Measurements from ENCODE around the gene COL16A1.

COL16A1 gene

DNA sequence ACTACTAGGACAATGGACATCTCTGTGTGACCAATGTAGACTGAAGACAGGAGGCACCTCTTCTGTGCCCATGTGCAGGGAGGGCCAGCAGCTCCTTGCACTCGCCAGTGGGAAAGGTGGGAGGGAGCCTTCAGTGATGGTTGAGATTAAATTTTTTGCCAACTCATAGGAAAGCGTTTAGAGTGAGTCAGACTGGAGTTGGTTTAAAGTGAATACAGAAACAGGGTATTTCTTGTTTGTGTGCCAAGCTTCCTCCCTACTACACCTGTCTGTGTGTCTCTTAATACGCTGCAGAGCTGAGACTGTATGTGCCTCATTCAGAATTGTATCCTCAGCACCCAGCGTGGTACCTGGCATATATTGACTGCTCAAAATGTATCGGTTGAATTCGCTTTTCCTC is 13.5 kb upstream of the COL16A1 start:
- H3K4me1 ChIP-seq, result peaks cover 7% of the 10 kb centered on the region
- no peak overlapping the region for H3K9ac ChIP-seq
- H2AFZ ChIP-seq, result no peak overlapping the region
- no peaks in the 10 kb centered on the region for H3K79me2 ChIP-seq
- H3K27me3 ChIP-seq (ENCODE audit: control insufficient read depth, insufficient read depth, low read length), result no peaks in the 10 kb centered on the region
- no peak for TF ChIP-seq CTCF (IDR thresholded peaks at IDR 0.05)
- no peaks in the 10 kb centered on the region for H3K36me3 ChIP-seq (ENCODE audit: control insufficient read depth, insufficient read depth, low read length)
- no peak overlapping the region for H3K4me3 ChIP-seq (ENCODE audit: low read depth, low read length)
- no peak overlapping the region for H3K4me2 ChIP-seq (ENCODE audit: low read length)
- no peaks in the 10 kb centered on the region for H3K9me3 ChIP-seq (ENCODE audit: control insufficient read depth, low read length)
- no peak overlapping the region for H3K27ac ChIP-seq

- no peak overlapping the region for H3K27ac ChIP-seq
- no peaks in the 10 kb centered on the region for H3K36me3 ChIP-seq (ENCODE audit: control insufficient read depth, insufficient read depth, low read length)
- no peak for TF ChIP-seq CTCF (IDR thresholded peaks at IDR 0.05)
- H3K4me1 ChIP-seq, result peaks cover 7% of the 10 kb centered on the region
- no peak overlapping the region for H3K4me2 ChIP-seq (ENCODE audit: low read length)
- H3K9ac ChIP-seq, result no peak overlapping the region
- peak overlapping the region; percentile 82 for H2AFZ ChIP-seq
- H3K27me3 ChIP-seq (ENCODE audit: control insufficient read depth, insufficient read depth, low read length), result no peaks in the 10 kb centered on the region
- H3K79me2 ChIP-seq, result no peaks in the 10 kb centered on the region
- no peak overlapping the region for H3K4me3 ChIP-seq (ENCODE audit: low read depth, low read length)
- H3K9me3 ChIP-seq (ENCODE audit: control insufficient read depth, low read length), result no peaks in the 10 kb centered on the region
Measured at GRCh38 chr1:31715873-31716220, 12.0 kb upstream of the COL16A1 start.

- H3K4me3 ChIP-seq (ENCODE audit: low read depth, low read length), result peak overlapping the region; percentile 27
- no peaks in the 10 kb centered on the region for H3K36me3 ChIP-seq (ENCODE audit: control insufficient read depth, insufficient read depth, low read length)
- TF ChIP-seq CTCF (IDR thresholded peaks at IDR 0.05), result peak; percentile 63
- peak overlapping the region; percentile 82 for H2AFZ ChIP-seq
- H3K27ac ChIP-seq, result peak overlapping the region; percentile 36
- no peaks in the 10 kb centered on the region for H3K9me3 ChIP-seq (ENCODE audit: control insufficient read depth, low read length)
- H3K9ac ChIP-seq, result no peak overlapping the region
- peaks cover 7% of the 10 kb centered on the region for H3K4me1 ChIP-seq
- no peaks in the 10 kb centered on the region for H3K27me3 ChIP-seq (ENCODE audit: control insufficient read depth, insufficient read depth, low read length)
- H3K4me2 ChIP-seq (ENCODE audit: low read length), result peak overlapping the region; percentile 68
- no peaks in the 10 kb centered on the region for H3K79me2 ChIP-seq
Measured at GRCh38 chr1:31715087-31715872, 11.5 kb upstream of the COL16A1 start.

DNA sequence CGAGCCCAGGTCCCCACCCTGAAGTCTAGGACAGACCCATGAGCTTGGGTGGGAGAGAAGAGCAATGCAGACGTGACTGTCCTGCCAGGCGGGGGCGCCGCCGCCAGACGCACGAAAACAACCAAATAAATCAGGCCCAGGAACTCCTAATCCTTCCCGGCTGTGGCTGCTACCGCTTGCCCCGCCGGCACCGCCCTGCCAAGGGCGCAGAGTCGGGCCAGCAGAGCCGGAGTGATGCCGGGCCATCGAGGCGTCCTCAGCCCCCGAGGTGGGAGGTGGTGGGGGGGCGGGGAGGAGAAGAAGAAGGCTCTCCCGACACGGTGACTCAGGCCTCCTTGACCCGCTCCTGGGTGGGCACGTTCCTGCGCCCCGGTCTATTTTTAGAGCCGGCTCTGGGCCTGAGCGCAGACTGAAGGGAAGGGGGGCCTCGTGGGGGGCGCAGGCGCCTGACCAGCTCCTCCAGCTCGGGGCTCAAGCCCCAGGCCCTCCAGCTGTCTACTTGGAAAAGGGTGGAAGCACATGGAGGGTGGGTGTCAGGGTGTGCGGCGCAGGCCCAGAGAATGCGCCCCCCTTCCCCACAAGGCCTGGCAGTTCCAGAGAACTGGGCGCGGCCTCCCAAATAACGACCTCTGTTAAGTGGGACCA is 10.7 kb upstream of the COL16A1 start:
- Histone ChIP-seq H3K9me3 (ENCODE audit: control insufficient read depth, low read length) (no peaks in the 10 kb centered on the region), H3K27ac (peak overlapping the region; percentile 36), H3K9ac (no peak overlapping the region), H3K79me2 (no peaks in the 10 kb centered on the region), H3K4me2 (ENCODE audit: low read length) (peak overlapping the region; percentile 38), H3K4me1 (peaks cover 7% of the 10 kb centered on the region), H3K36me3 (ENCODE audit: control insufficient read depth, insufficient read depth, low read length) (no peaks in the 10 kb centered on the region), H3K27me3 (ENCODE audit: control insufficient read depth, insufficient read depth, low read length) (no peaks in the 10 kb centered on the region), H2AFZ (peak overlapping the region; percentile 82), H3K4me3 (ENCODE audit: low read depth, low read length) (no peak overlapping the region)
- TF ChIP-seq CTCF (IDR thresholded peaks at IDR 0.05), result no peak
